ENCODE data around the gene UEVLD.

UEVLD gene

GRCh38 chr11:18567081-18567480 lies 21.5 kb downstream of the UEVLD start:
- no peaks in the 10 kb centered on the region for H3K9me3 ChIP-seq (replicated peaks in 1 of 11)
- TF ChIP-seq Cebpa-rat (IDR thresholded peaks at IDR 0.05) = no peak
- no peak overlapping the region for H3K27ac ChIP-seq

GRCh38 chr11:18566406-18566805 lies 22.1 kb downstream of the UEVLD start:
- H3K9ac ChIP-seq = no peak overlapping the region
- no peak overlapping the region for H3K27ac ChIP-seq
- peaks cover 24 to 99% (median 73%) of the 10 kb centered on the region in 11 experiments; a peak in 21 of 22 replicates for H3K36me3 ChIP-seq
- no peak for TF ChIP-seq Cebpa-rat (IDR thresholded peaks at IDR 0.05)
- H4K20me1 ChIP-seq = peaks cover 0 to 5% (median 0%) of the 10 kb centered on the region in 11 experiments; a peak in 2 of 22 replicates
- no peak overlapping the region for H3K4me3 ChIP-seq
- H3K4me1 ChIP-seq = no peaks in the 10 kb centered on the region
- H3K4me2 ChIP-seq = no peak overlapping the region
- H3K9me3 ChIP-seq (replicated peaks in 1 of 11) = no peaks in the 10 kb centered on the region
- no peaks in the 10 kb centered on the region for H3K27me3 ChIP-seq

More at GRCh38 chr11:18567081-18567480, 21.5 kb downstream of the UEVLD start:
- Histone ChIP-seq H3K9ac (no peak overlapping the region), H3K4me2 (no peak overlapping the region), H3K4me3 (no peak overlapping the region), H3K4me1 (no peaks in the 10 kb centered on the region), H3K36me3 (peaks cover 20 to 99% (median 72%) of the 10 kb centered on the region in 11 experiments; a peak in 21 of 22 replicates), H4K20me1 (peaks cover 0 to 5% (median 0%) of the 10 kb centered on the region in 11 experiments; a peak in 2 of 22 replicates), H3K27me3 (no peaks in the 10 kb centered on the region)

GRCh38 chr11:18564149-18564548 lies 24.4 kb downstream of the UEVLD start:
- Histone ChIP-seq H3K4me2 (no peak overlapping the region), H3K27ac (no peak overlapping the region), H3K36me3 (peaks cover 25 to 98% (median 71%) of the 10 kb centered on the region in 11 experiments), H4K20me1 (no peaks in the 10 kb centered on the region; a peak in 2 of 22 replicates), H3K4me1 (no peaks in the 10 kb centered on the region), H3K4me3 (no peak overlapping the region), H3K9me3 (replicated peaks in 1 of 11) (no peaks in the 10 kb centered on the region), H3K27me3 (no peaks in the 10 kb centered on the region), H3K9ac (no peak overlapping the region)
- no peak for TF ChIP-seq Cebpa-rat (IDR thresholded peaks at IDR 0.05)

- no peak overlapping the region for H3K9ac ChIP-seq
- no peak overlapping the region for H3K4me2 ChIP-seq
- no peak for TF ChIP-seq Cebpa-rat (IDR thresholded peaks at IDR 0.05)
- no peaks in the 10 kb centered on the region for H3K9me3 ChIP-seq (replicated peaks in 1 of 11)
- H3K36me3 ChIP-seq = peaks cover 29 to 99% (median 72%) of the 10 kb centered on the region in 11 experiments
- no peaks in the 10 kb centered on the region for H3K27me3 ChIP-seq
- H3K4me1 ChIP-seq = no peaks in the 10 kb centered on the region
- no peak overlapping the region for H3K4me3 ChIP-seq
- no peak overlapping the region for H3K27ac ChIP-seq
- no peaks in the 10 kb centered on the region; a peak in 3 of 22 replicates for H4K20me1 ChIP-seq
Measured at GRCh38 chr11:18563090-18563730, 25.3 kb downstream of the UEVLD start.

GRCh38 chr11:18548001-18548400 lies 40.5 kb downstream of the UEVLD start:
- H3K4me3 ChIP-seq = no peak overlapping the region
- H3K27me3 ChIP-seq = no peaks in the 10 kb centered on the region
- no peaks in the 10 kb centered on the region for H3K9me3 ChIP-seq (replicated peaks in 1 of 11)
- H3K27ac ChIP-seq = no peak overlapping the region
- H3K9ac ChIP-seq = no peak overlapping the region
- TF ChIP-seq Cebpa-rat (IDR thresholded peaks at IDR 0.05) = no peak
- peaks cover 23 to 98% (median 55%) of the 10 kb centered on the region in 11 experiments; a peak in 21 of 22 replicates for H3K36me3 ChIP-seq
- no peaks in the 10 kb centered on the region for H3K4me1 ChIP-seq
- H3K4me2 ChIP-seq = no peak overlapping the region
- H4K20me1 ChIP-seq = no peaks in the 10 kb centered on the region; a peak in 1 of 22 replicates

GRCh38 chr11:18540207-18541009 lies 48.1 kb downstream of the UEVLD start:
- Histone ChIP-seq H4K20me1 (peaks cover 0 to 7% (median 0%) of the 10 kb centered on the region in 11 experiments; a peak in 2 of 22 replicates), H3K4me2 (no peak overlapping the region), H3K9ac (peak overlapping the region in 1 of 11 experiments; percentile 6; a peak in 1 of 22 replicates), H3K27me3 (no peaks in the 10 kb centered on the region), H3K9me3 (replicated peaks in 1 of 11) (no peaks in the 10 kb centered on the region), H3K27ac (no peak overlapping the region), H3K4me1 (peaks cover 0 to 6% (median 0%) of the 10 kb centered on the region in 10 experiments; a peak in 3 of 20 replicates), H3K36me3 (peaks cover 13 to 92% (median 34%) of the 10 kb centered on the region in 11 experiments), H3K4me3 (no peak overlapping the region)
- TF ChIP-seq Cebpa-rat (IDR thresholded peaks at IDR 0.05) = no peak

GRCh38 chr11:18536209-18536608 lies 52.3 kb downstream of the UEVLD start:
- Histone ChIP-seq H3K27ac (no peak overlapping the region), H4K20me1 (no peaks in the 10 kb centered on the region), H3K4me1 (peaks cover 0 to 6% (median 0%) of the 10 kb centered on the region in 10 experiments; a peak in 3 of 20 replicates), H3K36me3 (peaks cover 3 to 96% (median 36%) of the 10 kb centered on the region in 11 experiments; a peak in 18 of 22 replicates), H3K4me3 (no peak overlapping the region), H3K9ac (no peak overlapping the region), H3K4me2 (no peak overlapping the region), H3K27me3 (no peaks in the 10 kb centered on the region), H3K9me3 (replicated peaks in 1 of 11) (no peaks in the 10 kb centered on the region)
- no peak for TF ChIP-seq Cebpa-rat (IDR thresholded peaks at IDR 0.05)

GRCh38 chr11:18534245-18534644 lies 54.3 kb downstream of the UEVLD start:
- Histone ChIP-seq H3K27ac (no peak overlapping the region), H3K4me2 (no peak overlapping the region), H3K27me3 (no peaks in the 10 kb centered on the region), H3K4me3 (no peak overlapping the region), H3K4me1 (0 out of 20 replicates have a peak, but pooled peaks cover 0 to 4% (median 0%) of the 10 kb centered on the region in 10 experiments), H3K9ac (no peak overlapping the region), H3K36me3 (peaks cover 3 to 87% (median 32%) of the 10 kb centered on the region in 11 experiments; a peak in 18 of 22 replicates), H3K9me3 (replicated peaks in 1 of 11) (no peaks in the 10 kb centered on the region), H4K20me1 (no peaks in the 10 kb centered on the region)
- no peak for TF ChIP-seq Cebpa-rat (IDR thresholded peaks at IDR 0.05)

- no peak overlapping the region for H3K27ac ChIP-seq
- TF ChIP-seq Cebpa-rat (IDR thresholded peaks at IDR 0.05) = no peak
- H3K27me3 ChIP-seq = no peaks in the 10 kb centered on the region
- 0 out of 20 replicates have a peak, but pooled peaks cover 0 to 4% (median 0%) of the 10 kb centered on the region in 10 experiments for H3K4me1 ChIP-seq
- peaks cover 3 to 80% (median 30%) of the 10 kb centered on the region in 11 experiments; a peak in 18 of 22 replicates for H3K36me3 ChIP-seq
- no peaks in the 10 kb centered on the region for H3K9me3 ChIP-seq (replicated peaks in 1 of 11)
- H3K4me3 ChIP-seq = no peak overlapping the region
- H3K9ac ChIP-seq = no peak overlapping the region
- no peak overlapping the region for H3K4me2 ChIP-seq
- no peaks in the 10 kb centered on the region for H4K20me1 ChIP-seq
Measured at GRCh38 chr11:18533365-18533764, 55.2 kb downstream of the UEVLD start.
